Anterior cingulate cortex (tissue), 58 donors: ENCODE data around the gene CYTL1.
"Not testable (repeated sequence)": the region's sequence is repeated elsewhere in the genome, so short reads cannot be mapped to it uniquely, and the experiment has no call there.

Experiments
- DNase-seq, 58 donors: peaks; one replicate each; lab custom pipeline; 2025; lab: John Stamatoyannopoulos, UW

The CYTL1 gene

DNA sequence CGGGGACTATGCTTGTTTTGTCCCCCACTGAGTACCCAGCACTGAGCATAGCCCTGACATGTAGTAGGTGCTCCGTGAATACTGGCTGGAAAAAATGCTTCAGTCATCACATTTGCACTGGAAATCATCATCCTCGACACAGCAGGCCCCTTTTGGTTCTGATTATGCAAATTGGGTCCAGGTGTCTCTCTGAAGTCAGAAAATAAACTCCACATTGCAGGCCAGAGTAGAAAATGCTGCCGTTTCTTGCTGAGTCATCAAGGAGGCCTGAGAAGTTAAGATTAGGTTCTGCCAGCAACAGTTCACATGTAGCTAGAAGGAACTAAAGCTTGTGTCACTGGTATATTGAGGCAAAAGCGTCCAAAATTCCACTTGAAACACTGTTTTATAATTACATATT, 17.0 kb upstream of the CYTL1 start:
- DNase-seq, result no peak

GRCh38 chr4:5034206-5034605, 14.9 kb upstream of the CYTL1 start:
- no peak for DNase-seq

DNA sequence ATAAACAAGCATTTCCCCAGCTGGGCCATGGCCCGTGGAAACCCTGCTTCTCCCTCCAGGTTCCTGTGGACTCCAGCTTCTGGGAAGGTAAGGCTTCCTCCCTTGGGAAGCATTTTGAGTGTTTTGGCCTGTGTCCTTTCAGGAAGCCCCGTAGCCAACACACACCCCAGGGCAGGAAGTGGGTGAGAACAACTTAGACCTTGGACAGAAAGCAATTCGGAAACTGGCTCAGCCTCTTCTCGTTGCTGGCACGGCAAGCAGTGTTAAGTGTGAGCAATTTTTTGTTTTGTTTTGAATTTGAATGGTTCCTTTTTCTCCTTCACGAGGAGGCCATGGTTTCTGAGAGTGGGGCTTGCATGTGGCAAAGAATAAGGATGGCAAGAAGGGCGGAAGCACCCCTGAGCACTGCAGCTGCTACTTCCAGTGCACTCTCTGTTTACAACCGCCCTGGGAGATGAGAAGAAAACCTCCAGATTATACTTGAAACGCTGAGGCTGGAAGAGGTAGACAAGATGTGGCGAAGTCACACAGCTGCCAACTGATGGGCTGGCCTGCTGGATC, 14.1 kb upstream of the CYTL1 start:
- peak in 1 of 58 donors; percentile 6 for DNase-seq

DNA sequence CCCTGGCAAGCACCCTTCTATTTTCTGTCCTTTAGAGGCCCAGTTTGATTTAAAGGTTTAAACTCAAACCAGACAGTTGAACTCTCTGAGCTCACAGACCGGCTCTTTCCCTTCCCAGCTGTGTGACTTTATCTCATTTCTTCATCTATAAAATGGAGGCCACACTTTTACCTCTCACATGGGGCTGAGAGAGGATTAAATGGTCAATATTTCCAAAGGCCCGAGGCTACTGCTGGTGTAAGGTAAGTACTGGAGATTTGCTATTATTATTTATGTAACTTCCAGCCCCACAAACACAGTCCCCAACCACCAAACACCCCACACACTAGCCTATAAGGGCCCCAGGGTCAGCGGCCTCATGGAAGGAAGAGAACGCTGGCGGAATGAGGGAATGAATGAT, 13.6 kb upstream of the CYTL1 start:
- DNase-seq, result no peak

- DNase-seq, result no peak
Measured at GRCh38 chr4:5030927-5031326, 11.7 kb upstream of the CYTL1 start.

GRCh38 chr4:5030221-5030620, 11.0 kb upstream of the CYTL1 start:
- no peak for DNase-seq

- no peak for DNase-seq
Measured at GRCh38 chr4:5029447-5029846, 10.2 kb upstream of the CYTL1 start.

GRCh38 chr4:5028480-5028879, 9.2 kb upstream of the CYTL1 start:
- DNase-seq, result no peak

DNA sequence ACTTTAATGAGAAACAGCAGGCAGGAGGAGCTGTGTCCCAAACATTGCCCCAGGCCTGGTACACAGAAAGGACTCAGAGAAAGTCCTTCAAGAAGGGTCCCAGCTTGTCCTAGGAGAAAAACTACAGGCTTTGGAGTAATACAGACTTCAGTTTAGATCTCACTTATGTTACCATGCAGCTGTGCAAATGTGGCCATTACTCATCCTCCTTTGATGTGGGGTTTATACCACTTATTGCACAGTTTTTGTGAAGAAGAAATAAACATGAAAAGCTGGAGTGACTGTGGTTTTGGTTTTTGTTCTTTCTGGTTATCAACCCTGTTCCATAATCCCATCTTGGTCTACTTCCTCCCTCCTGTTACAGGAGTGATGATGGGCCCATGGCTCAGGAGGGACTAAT, 8.1 kb upstream of the CYTL1 start:
- no peak for DNase-seq

DNA sequence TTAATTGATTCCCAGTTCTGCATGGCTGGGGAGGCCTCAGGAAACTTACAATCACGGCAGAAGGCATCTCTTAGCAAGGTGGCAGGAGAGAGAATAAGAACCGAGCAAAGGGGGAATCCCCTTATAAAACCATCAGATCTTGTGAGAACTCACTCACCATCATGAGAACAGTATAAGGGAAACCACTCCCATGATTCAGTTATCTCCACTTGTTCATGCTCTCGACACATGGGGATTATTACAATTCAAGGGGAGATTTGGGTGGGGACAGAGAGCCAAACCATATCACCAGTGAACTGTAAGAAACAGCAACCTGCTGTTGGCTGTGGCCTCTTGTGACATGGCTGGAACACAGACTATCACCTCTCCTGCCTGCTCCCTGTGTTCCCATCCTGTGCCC, 7.1 kb upstream of the CYTL1 start:
- no peak for DNase-seq

- no peak for DNase-seq
Measured at GRCh38 chr4:5024673-5025072, 5.4 kb upstream of the CYTL1 start.

- no peak for DNase-seq
Measured at GRCh38 chr4:5021546-5021945, 2.3 kb upstream of the CYTL1 start.

- no peak for DNase-seq
Measured at GRCh38 chr4:5020341-5020740, 1.1 kb upstream of the CYTL1 start.

GRCh38 chr4:5019796-5020195, 538 bp upstream of the CYTL1 start:
- DNase-seq, result no peak

- DNase-seq, result no peak
Measured at GRCh38 chr4:5018603-5019002, 655 bp downstream of the CYTL1 start.

- no peak for DNase-seq
Measured at GRCh38 chr4:5018096-5018495, 1.2 kb downstream of the CYTL1 start.

DNA sequence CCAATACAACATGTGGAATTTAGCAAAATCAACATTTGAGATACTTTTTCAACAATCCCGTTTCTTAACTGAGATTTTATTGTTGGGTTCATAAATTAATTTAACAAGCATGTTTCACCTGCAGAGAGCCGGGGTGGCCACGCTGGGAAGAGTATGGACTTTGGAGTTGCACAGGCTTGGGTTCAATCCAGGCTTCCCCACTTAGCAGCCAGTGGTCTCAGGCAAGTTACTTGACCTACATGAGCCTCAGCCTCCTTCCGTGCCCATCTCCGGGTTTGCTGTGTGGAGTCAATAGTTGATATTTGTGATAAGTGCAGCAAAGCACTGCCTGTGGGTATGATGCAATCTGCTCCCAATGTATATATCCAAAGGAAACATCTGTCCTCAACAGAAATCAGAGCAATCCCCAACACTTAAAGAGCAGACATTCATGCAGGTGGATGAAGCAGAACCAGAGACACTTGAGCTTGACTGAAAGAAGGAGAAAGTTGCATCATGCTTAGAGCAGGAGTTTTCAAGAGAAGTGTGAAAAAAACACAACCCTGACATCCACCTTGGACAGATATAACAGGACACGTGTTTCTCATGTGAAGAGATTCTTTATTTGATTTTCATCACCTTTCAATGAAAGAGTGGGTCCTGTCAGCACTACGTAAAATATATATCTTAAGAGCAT, 5.1 kb downstream of the CYTL1 start:
- no peak for DNase-seq

DNA sequence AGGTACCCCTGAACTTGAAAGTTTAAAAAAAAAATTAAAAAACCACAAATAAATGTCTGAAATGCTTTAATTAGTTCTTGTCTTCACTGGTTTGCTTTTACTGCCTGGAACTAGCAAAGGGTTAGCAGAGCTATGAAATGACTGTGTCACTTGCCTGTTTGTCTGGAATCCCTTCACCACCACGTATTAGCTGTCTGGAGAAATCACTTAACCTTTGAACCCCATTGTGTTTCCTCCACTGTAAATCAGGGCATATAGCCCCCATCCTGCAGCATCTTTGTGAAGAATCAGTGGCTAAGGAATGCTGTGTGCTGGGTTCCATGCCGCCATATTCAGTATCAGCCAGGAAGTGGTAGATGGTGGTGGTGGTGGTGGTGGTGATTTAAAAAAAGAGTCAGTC, 6.3 kb downstream of the CYTL1 start:
- DNase-seq, result no peak

- DNase-seq, result no peak
Measured at GRCh38 chr4:5012244-5012898, 6.9 kb downstream of the CYTL1 start.

DNA sequence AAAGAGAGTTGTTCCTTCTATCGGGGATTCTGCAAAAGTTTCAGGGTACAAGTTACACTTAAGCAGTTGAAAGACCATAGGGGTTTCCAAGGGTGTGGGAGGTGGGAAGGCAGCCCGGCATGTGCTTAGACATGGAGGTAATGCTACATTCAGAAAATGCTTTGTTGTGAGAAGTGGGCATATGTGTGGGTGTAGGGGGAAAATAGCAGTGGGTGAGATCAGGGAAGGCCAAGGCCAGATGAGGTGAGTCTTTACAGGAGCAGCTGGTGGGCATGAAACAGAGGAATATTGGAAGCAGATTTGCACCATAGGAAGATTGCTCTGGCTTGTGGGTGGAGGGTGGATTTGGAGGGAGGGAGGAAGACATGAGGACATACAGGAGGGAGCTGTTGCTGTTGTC, 8.3 kb downstream of the CYTL1 start:
- DNase-seq, result no peak

- no peak for DNase-seq
Measured at GRCh38 chr4:5009796-5010195, 9.5 kb downstream of the CYTL1 start.

- not testable (repeated sequence) for DNase-seq
Measured at GRCh38 chr4:5006932-5007331, 12.3 kb downstream of the CYTL1 start.
